Panc1 (cell line): ENCODE results near the gene MLLT10. TPM values are rescaled to one million over a fixed set of nuclear protein-coding genes. Genes with fewer than 3 reads are reported as not detected.

Source experiments
- ATAC-seq: fragments of 200-7000 bp; cut with Tn5 transposase; 2 replicates; pipeline ENCODE4 v1.9.1; 2020; ENCODE audit warnings: mild to moderate bottlenecking, moderate library complexity
- BruUV-seq: library from RNA; stranded (reverse); fragments of 400-500 nt; replicated peaks from 2 replicates; lab custom pipeline; 2021; lab: Mats Ljungman, UMichigan
- CTCF ChIA-PET: fragments of 300-600 bp; sonication (Branson Sonifier 250); formaldehyde crosslinking; loops from one replicate; lab custom pipeline; 2022; ENCODE audit warnings: antibody characterized with exemption; lab: Charles Lee
- POLR2A ChIA-PET: fragments of 300-600 bp; sonication (Branson Sonifier 250); formaldehyde crosslinking; loops from one replicate; lab custom pipeline; 2022; ENCODE audit warnings: antibody characterized with exemption; lab: Charles Lee
- DNase-seq: peaks from one replicate; pipeline ENCODE4 v3.0.0-alpha.2; 2010; ENCODE audit warnings: low read depth, low spot score
- H3K27ac ChIP-seq: 2 replicates; pipeline ENCODE4 v1.5.1; 2011; ENCODE audit warnings: mild to moderate bottlenecking, low read length, inconsistent platforms
- H3K27me3 ChIP-seq: fragments of 200-500 bp; sonication (Bioruptor generic); 2 replicates; pipeline ENCODE4 v1.6.0; 2014; ENCODE audit warnings: low read length, inconsistent platforms; ENCODE audit not compliant: control insufficient read depth, insufficient read depth
- H3K36me3 ChIP-seq: fragments of 200-500 bp; sonication (Bioruptor generic); 2 replicates; pipeline ENCODE4 v1.5.1; 2014; ENCODE audit warnings: inconsistent platforms, mild to moderate bottlenecking, low read length, moderate library complexity; ENCODE audit not compliant: control insufficient read depth, insufficient read depth
- H3K4me1 ChIP-seq: 2 replicates; pipeline ENCODE4 v1.5.1; 2011; ENCODE audit warnings: inconsistent platforms, mild to moderate bottlenecking, low read length, moderate library complexity; ENCODE audit not compliant: control insufficient read depth, insufficient read depth
- H3K4me3 ChIP-seq, 2 experiments: 2 replicates each; pipeline ENCODE4 v1.5.1; 2011 to 2012; ENCODE audit warnings: low read depth in 2 of 2, low read length in 2 of 2, mild to moderate bottlenecking in 2 of 2, inconsistent platforms in 1 of 2, moderate library complexity in 1 of 2
- H3K9me3 ChIP-seq: fragments of 200-500 bp; sonication (Bioruptor generic); 2 replicates; pipeline ENCODE4 v1.5.1; 2014; ENCODE audit warnings: low read depth, mild to moderate bottlenecking, inconsistent platforms, low read length, moderate library complexity; ENCODE audit not compliant: control insufficient read depth, insufficient read depth
- CTCF ChIP-seq: fragments of 450-650 bp; IDR thresholded peaks from 2 replicates; pipeline ENCODE4 v1.5.1; 2017; ENCODE audit warnings: mild to moderate bottlenecking
- POLR2AphosphoS5 ChIP-seq: IDR thresholded peaks from 2 replicates; pipeline ENCODE4 v1.6.1; 2012; ENCODE audit warnings: mild to moderate bottlenecking, low read depth, low read length, moderate library complexity
- SIN3A ChIP-seq: IDR thresholded peaks from 2 replicates; pipeline ENCODE4 v1.6.1; 2012; ENCODE audit warnings: low read depth, mild to moderate bottlenecking, low read length, moderate library complexity, borderline replicate concordance; ENCODE audit not compliant: insufficient read depth
- TCF7L2 ChIP-seq: IDR thresholded peaks from 2 replicates; pipeline ENCODE4 v1.6.1; 2011; ENCODE audit warnings: mild to moderate bottlenecking, low read depth, low read length, inconsistent platforms
- in situ Hi-C: cut with HindIII; loops from 2 replicates; pipeline ENCODE4 v1.10.0; 2016; ENCODE audit warnings: low sequenced_read_pairs, low pct_unique_long_range_greater_than_20kb
- intact Hi-C: fragments of 100-400 bp; cut with micrococcal nuclease; formaldehyde crosslinking; loops from one replicate; pipeline ENCODE4 v1.10.0; 2022; ENCODE audit not compliant: unreplicated experiment
- total RNA-seq: library from RNA; stranded (reverse); gene quantifications from one replicate; pipeline ENCODE4 v1.2.1, GENCODE V29; 2021; ENCODE audit not compliant: unreplicated experiment
- TF ChIP-seq, protein P1 (sequence below), 2 experiments: IDR thresholded peaks; 2 replicates each; pipeline ENCODE4 v1.6.1; 2011 to 2012; ENCODE audit warnings: low read depth in 2 of 2, control low read depth in 1 of 2, low read length in 1 of 2, mild to moderate bottlenecking in 1 of 2, moderate library complexity in 1 of 2; ENCODE audit not compliant: insufficient read depth in 1 of 2

Gene MLLT10
- total RNA-seq, 1 experiment from 2014 or later, result 33.4 TPM

GRCh38 chr10:21661087-21661486 is 127.1 kb downstream of the MLLT10 start:
- intact Hi-C loops, result no loop called here
- no TSS peak for BruUV-seq
- TF ChIP-seq, protein P1, sequence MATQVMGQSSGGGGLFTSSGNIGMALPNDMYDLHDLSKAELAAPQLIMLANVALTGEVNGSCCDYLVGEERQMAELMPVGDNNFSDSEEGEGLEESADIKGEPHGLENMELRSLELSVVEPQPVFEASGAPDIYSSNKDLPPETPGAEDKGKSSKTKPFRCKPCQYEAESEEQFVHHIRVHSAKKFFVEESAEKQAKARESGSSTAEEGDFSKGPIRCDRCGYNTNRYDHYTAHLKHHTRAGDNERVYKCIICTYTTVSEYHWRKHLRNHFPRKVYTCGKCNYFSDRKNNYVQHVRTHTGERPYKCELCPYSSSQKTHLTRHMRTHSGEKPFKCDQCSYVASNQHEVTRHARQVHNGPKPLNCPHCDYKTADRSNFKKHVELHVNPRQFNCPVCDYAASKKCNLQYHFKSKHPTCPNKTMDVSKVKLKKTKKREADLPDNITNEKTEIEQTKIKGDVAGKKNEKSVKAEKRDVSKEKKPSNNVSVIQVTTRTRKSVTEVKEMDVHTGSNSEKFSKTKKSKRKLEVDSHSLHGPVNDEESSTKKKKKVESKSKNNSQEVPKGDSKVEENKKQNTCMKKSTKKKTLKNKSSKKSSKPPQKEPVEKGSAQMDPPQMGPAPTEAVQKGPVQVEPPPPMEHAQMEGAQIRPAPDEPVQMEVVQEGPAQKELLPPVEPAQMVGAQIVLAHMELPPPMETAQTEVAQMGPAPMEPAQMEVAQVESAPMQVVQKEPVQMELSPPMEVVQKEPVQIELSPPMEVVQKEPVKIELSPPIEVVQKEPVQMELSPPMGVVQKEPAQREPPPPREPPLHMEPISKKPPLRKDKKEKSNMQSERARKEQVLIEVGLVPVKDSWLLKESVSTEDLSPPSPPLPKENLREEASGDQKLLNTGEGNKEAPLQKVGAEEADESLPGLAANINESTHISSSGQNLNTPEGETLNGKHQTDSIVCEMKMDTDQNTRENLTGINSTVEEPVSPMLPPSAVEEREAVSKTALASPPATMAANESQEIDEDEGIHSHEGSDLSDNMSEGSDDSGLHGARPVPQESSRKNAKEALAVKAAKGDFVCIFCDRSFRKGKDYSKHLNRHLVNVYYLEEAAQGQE (IDR thresholded peaks at IDR 0.05; ENCODE audit: insufficient read depth in 1 of 2, low read depth in 2 of 2, low read length in 1 of 2), result no peak
- no peak for TF ChIP-seq SIN3A
- H3K27me3 ChIP-seq, result no peaks in the 10 kb centered on the region
- POLR2A ChIA-PET, result no interaction called here
- DNase-seq (no peak), ATAC-seq (no peak)
- peaks cover 18% of the 10 kb centered on the region for H3K4me1 ChIP-seq
- H3K36me3 ChIP-seq, result peaks cover 2% of the 10 kb centered on the region; the same call in 1 of the 2 replicates
- CTCF ChIA-PET, result no interaction called here
- no peaks in the 10 kb centered on the region for H3K9me3 ChIP-seq
- H3K27ac ChIP-seq, result no peak overlapping the region
- in situ Hi-C loops, result no loop called here
- H3K4me3 ChIP-seq, result no peak overlapping the region

DNA sequence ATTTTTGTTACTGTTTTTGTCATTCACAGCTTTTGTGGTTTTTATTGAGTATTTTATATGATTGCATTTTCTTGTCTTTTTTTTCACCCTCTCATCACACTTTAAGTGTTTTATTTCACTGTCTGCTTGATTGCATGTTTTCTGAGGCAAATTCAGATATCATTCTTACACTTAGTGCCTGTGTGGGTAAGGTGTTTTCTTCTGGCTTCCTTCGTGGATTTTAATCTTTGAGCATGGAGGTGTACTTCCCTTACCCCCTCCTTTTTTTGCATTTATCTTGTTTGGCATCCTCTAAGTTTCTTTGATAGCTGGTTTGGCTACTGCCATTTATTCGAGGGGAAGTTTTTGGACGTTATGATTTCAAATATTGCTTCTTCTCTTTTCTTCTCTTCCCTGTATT is 127.9 kb downstream of the MLLT10 start:
- TF ChIP-seq CTCF (no peak), TCF7L2 (no peak), SIN3A (no peak), POLR2AphosphoS5 (no peak)
- TF ChIP-seq, protein P1 (IDR thresholded peaks at IDR 0.05; ENCODE audit: insufficient read depth in 1 of 2, low read depth in 2 of 2, low read length in 1 of 2), result no peak
- Histone ChIP-seq H3K9me3 (no peaks in the 10 kb centered on the region), H3K27ac (no peak overlapping the region; the same call in 1 of the 2 replicates), H3K27me3 (no peaks in the 10 kb centered on the region), H3K36me3 (no peaks in the 10 kb centered on the region), H3K4me3 (no peak overlapping the region), H3K4me1 (peaks cover 18% of the 10 kb centered on the region)
- BruUV-seq, result TSS peak; percentile 29
- ChIA-PET CTCF (no interaction called here), POLR2A (interaction anchor here (0.6 kb wide), 1 partner anchor 20 kb away, joined by 8 read pairs; no protein-coding TSS in a partner anchor)
- DNase-seq, result no peak
- no peak for ATAC-seq
- in situ Hi-C loops, result no loop called here
- intact Hi-C loops, result no loop called here
